ENCODE measurements around the gene MRPS23.

MRPS23 gene

GRCh38 chr17:57838453-57838852, 11.4 kb downstream of the MRPS23 start:
- DNase-seq (ENCODE audit: low read depth in 2 of 2) = no peak

DNA sequence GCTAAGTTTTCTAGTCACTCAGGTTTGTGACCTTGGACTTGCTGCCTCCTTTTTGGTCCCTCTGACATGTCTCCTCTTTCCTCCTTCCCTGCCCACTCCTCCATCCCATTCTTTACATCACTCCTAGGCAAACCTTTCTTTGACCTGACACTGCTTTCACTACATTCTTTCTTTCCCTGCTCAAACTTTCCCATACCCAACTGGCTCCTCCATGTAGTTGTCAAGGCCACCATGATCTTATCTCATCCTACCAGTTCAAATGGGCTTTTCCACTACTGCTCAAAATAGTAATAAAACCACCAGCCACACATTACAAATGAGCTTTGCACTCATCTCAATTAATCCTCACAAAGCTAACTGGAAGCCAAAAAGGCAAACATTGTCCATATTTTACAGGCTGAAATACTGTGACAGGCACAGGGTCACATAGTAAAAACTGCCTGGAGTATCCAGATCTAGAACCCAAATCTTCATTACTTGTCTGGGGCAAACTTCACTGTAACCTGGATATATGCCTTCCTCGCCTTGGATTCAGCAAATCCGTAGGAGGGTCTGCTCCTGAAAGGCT, 14.4 kb downstream of the MRPS23 start:
- DNase-seq (ENCODE audit: low read depth in 2 of 2) = no peak

DNA sequence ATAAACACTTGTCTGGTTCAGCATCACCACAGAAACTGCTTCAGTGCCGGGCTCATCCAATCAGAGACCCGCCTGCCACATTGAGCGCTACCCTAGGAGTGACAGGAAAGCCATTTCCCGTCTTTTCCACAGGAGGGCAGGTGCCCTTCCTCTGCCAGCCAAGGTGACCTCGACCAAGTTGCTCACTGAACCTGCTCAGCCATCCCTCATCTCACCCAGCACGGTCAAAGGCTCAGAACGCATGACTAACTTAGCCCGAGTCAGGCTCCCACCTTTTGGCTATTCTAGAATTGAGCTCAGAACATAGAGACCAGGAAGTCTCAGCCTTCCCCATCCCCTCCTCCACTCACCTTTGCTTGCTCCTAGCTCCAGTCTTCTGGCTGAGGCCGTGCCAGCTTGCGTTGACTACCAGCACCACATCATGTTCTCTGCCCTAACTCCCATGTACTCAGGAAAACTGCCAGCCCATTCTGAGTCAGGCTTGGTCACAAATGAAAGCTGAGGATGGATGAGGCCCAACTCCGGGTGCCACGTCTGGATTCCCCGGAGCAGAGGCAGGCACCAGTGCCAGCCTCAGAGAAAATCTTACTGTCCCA, 15.6 kb downstream of the MRPS23 start:
- DNase-seq (ENCODE audit: low read depth in 2 of 2) = no peak

DNA sequence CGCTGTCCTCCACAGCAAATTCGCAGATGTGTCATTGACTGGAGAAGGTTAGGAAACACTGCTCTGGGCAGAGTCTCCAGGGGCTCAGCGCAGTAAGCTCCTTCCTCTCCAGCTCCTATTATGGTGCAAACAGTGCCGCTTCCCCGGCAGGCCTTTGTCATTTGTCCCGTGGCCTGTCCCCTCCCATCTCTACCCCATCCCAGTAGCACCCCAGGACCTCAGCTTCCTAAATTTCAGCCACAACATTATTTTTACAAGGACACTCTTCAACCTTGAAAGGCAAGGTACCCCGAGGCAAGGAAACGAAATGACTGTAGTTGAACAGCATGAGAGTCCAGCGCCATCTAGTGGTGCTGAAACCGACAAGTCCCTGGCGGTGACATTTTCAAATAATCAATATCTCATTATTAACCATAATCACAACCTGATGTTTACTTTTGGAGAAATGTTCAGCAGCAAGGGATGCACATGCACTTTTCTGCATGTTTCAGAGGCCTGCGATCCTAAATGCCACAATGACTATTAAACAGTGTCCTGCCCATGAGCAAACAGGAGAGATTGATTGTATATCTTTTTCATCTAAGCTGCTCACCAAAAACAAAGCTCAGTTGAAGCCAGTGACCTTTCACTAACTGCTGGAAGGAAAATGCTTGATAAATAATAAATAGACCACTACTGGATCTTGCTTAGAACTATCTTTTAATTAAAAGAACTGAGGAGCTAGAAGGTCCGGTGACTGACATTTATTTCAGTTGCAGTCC, 16.5 kb downstream of the MRPS23 start:
- peak; percentile 41 to 43 for DNase-seq (ENCODE audit: low read depth in 2 of 2)

DNA sequence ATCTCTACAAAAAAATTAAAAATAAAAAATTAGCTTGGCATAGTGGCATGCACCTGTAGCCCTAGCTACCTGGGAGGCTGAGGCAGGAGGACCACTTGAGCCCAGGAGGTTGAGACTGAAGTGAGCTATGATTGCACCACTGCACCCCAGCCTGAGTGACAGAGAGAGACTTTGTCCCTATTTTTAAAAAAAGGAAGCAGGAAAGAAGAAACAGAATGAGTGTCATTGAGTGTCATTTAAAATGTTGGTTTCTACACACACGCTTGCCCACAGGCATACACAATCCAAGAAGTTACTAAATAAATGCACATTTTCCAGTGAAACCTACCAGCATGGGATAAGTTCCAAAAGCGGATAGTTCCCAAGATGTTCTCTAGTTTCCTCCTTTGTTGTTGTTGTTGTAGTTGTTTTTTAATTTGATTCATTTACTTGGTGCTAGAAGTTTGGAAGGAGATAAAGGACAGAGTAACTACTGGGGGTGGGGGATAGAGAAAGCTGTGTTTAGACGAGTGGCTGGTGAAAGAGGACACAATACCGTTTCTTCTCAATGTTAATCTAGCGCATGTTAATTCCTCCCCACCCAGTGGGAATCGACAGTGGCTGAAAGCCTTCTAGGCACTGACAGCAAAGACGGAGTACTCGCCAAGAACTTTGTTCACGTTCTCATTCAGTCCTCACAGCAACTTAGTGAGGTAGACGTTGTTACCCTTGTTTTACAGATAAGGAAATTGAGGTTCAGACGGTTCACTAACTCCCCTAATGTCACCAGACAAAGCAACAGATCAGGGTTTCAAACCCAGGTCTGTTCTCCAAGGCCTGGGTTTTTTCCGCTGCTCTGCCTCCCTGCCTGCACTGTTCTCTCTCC, 17.3 kb downstream of the MRPS23 start:
- DNase-seq (ENCODE audit: low read depth in 2 of 2) = no peak

DNA sequence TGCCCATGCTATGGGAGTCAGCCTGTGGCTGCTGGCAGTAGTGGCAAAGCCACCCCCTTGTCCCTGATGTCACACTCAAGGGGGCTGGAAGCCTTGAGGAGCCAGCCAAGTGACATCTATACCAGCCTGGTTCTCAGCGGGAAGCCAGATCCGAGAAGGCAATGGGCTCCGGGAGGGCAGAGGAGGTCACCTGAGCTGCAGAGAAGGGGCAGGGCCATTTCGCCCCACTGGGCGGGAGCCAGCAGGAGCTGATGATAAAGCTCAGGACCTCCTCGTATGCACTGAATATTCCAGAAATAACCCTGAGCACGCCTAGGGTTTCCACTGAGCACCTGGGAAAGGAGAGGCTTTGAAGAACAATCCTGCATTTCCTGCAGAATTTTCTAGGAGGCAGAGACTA, 19.0 kb downstream of the MRPS23 start:
- no peak for DNase-seq (ENCODE audit: low read depth in 2 of 2)

- DNase-seq (ENCODE audit: low read depth in 2 of 2) = no peak
These were observed 26.1 kb downstream of the MRPS23 start for GRCh38 chr17:57823469-57824401.

DNA sequence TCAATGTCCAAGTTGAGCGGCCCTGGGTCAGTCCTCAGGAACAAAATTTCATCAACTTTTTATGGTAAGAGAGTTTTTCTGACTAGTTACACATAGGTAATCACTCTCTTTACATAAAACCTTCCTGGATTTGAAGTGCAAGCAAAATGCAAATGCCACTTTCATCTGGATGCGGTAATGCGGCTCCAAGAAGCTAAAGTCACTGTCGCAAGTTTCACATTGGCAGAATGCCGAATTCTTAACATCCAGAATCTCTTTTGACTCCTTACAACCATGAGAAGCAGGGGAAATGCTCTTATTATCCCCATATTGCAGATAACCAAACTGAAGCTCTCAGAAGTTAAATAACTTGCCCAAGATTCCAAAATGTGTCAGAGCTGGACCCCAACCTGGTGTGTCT, 30.0 kb downstream of the MRPS23 start:
- no peak for DNase-seq (ENCODE audit: low read depth in 2 of 2)

GRCh38 chr17:57819285-57819684, 30.6 kb downstream of the MRPS23 start:
- no peak for DNase-seq (ENCODE audit: low read depth in 2 of 2)

GRCh38 chr17:57818066-57818465, 31.8 kb downstream of the MRPS23 start:
- no peak for DNase-seq (ENCODE audit: low read depth in 2 of 2)

GRCh38 chr17:57817299-57817698, 32.5 kb downstream of the MRPS23 start:
- DNase-seq (ENCODE audit: low read depth in 2 of 2) = no peak

GRCh38 chr17:57814421-57814820, 35.4 kb downstream of the MRPS23 start:
- no peak for DNase-seq (ENCODE audit: low read depth in 2 of 2)

GRCh38 chr17:57811638-57812280, 38.1 kb downstream of the MRPS23 start:
- no peak for DNase-seq (ENCODE audit: low read depth in 2 of 2)

DNA sequence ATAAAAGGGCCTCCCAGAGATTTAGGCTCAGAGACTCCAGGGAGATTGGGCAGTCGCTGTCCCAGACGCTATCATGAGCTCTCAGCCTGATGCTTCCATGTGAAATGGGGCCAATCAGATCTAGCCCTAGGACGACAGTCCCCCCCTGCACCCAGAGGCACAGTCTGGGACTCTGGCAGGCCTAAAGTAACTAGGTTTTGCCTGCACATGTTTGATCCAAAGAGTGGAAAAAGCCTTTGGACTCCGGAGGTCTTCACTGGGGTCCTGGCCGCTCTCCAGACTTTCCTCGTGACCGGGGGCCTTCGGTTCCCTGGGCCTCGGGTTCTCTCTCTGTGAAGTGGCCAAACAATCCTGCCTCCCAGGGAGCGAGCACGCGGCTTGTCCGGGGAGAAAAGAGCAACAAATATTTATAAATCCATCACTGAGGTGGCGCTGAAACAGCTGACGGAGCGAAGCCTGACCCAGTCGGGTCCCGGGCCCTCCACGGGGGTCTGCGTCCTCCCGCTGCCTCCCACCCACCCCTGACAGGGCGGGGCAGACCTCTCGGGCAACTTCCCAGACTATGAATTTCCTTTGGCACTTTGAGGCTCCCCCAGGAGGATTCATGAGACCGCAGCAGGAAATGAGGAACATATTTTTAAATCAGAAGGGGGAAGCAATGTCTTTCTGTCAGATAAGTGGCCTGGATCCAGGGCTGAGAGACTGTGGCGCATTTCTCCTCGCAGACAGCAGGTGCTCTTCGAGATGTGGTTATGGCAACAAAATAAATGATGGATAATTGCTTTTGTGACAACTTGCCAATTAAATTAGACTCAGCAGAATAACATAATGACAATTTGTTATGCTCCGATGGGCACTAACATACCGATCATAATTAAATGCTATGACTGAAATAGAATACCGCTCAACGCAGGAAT, 38.9 kb downstream of the MRPS23 start:
- DNase-seq (ENCODE audit: low read depth in 2 of 2) = no peak

DNA sequence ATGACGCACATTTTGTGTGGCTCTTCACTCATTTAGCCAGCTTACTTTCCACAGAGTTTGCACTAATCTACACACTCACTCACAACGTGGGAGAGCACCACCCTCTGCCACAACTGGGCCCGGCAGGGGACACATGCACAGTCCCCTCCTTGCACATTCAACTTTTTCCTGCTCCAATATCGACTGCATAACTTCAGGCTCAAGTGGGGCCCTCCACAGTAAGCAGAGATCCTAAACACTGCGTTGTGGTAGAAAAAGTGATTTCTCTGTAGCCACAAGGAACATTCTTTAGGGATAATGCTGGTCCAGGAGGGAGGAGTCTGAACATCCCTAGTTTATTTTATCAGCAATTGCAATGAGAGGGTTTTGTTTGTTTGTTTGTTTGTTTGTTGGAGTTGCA, 40.0 kb downstream of the MRPS23 start:
- no peak for DNase-seq (ENCODE audit: low read depth in 2 of 2)

- DNase-seq (ENCODE audit: low read depth in 2 of 2) = no peak
These were observed 41.0 kb downstream of the MRPS23 start for GRCh38 chr17:57808882-57809281.

GRCh38 chr17:57806167-57806830, 43.5 kb downstream of the MRPS23 start:
- DNase-seq (ENCODE audit: low read depth in 2 of 2) = no peak

- DNase-seq (ENCODE audit: low read depth in 2 of 2) = no peak
These were observed 46.8 kb downstream of the MRPS23 start for GRCh38 chr17:57803021-57803420.

Measured in stimulated activated CD8-positive, alpha-beta memory T cell treated with anti-CD3 and anti-CD28 coated beads, Interleukin-7, amount 100 ng/mL, for 4 hours (primary cell).